Measurements from ENCODE around the gene TAAR5. TPM values are rescaled to one million over a fixed set of nuclear protein-coding genes. Genes with fewer than 3 reads are reported as not detected.

Gene TAAR5
- total RNA-seq, 1 experiment from 2014 or later: not detected

- TF ChIP-seq, protein P1, sequence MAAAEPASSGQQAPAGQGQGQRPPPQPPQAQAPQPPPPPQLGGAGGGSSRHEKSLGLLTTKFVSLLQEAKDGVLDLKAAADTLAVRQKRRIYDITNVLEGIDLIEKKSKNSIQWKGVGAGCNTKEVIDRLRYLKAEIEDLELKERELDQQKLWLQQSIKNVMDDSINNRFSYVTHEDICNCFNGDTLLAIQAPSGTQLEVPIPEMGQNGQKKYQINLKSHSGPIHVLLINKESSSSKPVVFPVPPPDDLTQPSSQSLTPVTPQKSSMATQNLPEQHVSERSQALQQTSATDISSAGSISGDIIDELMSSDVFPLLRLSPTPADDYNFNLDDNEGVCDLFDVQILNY (CRISPR knock-in tag; IDR thresholded peaks at IDR 0.05): no peak
These were observed 45.3 kb upstream of the TAAR5 start (continued) for GRCh38 chr6:132634796-132635195.

DNA sequence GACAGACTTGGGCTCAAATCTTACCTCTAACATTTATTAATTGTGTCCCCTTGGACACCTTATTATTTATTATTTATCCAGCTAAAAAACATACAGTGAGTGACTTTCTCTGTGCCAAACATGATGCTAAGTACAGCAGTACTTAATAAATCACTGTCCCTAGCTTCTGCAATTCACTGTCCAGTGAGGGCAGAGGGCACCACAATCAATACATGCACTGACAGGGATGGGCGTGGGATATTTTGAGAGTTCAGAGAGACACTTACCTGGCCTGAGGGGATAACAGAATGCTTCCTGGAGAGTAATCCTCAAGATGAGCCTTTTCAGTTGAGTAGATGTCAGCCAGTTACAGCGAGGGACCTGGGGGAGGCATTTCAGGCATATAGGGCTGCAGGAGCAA lies 43.8 kb upstream of the TAAR5 start:
- DNase-seq (ENCODE audit: low spot score) (no peak), ATAC-seq (no peak)
- Mint-ChIP-seq H3K9me3 (peaks cover 27% of the 10 kb centered on the region), H3K4me1 (peaks cover under 1% of the 10 kb centered on the region), H3K27ac (no peak overlapping the region), H3K36me3 (peaks cover 15% of the 10 kb centered on the region), H3K4me3 (no peak overlapping the region), H3K27me3 (ENCODE audit: low read depth) (peaks cover 2% of the 10 kb centered on the region)
- ChIA-PET CTCF (no interaction called here), POLR2A (no interaction called here)
- TF ChIP-seq, protein P2, sequence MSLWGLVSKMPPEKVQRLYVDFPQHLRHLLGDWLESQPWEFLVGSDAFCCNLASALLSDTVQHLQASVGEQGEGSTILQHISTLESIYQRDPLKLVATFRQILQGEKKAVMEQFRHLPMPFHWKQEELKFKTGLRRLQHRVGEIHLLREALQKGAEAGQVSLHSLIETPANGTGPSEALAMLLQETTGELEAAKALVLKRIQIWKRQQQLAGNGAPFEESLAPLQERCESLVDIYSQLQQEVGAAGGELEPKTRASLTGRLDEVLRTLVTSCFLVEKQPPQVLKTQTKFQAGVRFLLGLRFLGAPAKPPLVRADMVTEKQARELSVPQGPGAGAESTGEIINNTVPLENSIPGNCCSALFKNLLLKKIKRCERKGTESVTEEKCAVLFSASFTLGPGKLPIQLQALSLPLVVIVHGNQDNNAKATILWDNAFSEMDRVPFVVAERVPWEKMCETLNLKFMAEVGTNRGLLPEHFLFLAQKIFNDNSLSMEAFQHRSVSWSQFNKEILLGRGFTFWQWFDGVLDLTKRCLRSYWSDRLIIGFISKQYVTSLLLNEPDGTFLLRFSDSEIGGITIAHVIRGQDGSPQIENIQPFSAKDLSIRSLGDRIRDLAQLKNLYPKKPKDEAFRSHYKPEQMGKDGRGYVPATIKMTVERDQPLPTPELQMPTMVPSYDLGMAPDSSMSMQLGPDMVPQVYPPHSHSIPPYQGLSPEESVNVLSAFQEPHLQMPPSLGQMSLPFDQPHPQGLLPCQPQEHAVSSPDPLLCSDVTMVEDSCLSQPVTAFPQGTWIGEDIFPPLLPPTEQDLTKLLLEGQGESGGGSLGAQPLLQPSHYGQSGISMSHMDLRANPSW (CRISPR knock-in tag; conservative IDR thresholded peaks at IDR 0.05; ENCODE audit: low read depth): no peak
- TF ChIP-seq TP53 (CRISPR knock-in tag; IDR thresholded peaks at IDR 0.05) (no peak), ELF4 (CRISPR knock-in tag; IDR thresholded peaks at IDR 0.05; ENCODE audit: low read depth) (no peak), TCF7 (CRISPR knock-in tag; IDR thresholded peaks at IDR 0.05; ENCODE audit: low read depth) (no peak)
- TF ChIP-seq, protein P3, sequence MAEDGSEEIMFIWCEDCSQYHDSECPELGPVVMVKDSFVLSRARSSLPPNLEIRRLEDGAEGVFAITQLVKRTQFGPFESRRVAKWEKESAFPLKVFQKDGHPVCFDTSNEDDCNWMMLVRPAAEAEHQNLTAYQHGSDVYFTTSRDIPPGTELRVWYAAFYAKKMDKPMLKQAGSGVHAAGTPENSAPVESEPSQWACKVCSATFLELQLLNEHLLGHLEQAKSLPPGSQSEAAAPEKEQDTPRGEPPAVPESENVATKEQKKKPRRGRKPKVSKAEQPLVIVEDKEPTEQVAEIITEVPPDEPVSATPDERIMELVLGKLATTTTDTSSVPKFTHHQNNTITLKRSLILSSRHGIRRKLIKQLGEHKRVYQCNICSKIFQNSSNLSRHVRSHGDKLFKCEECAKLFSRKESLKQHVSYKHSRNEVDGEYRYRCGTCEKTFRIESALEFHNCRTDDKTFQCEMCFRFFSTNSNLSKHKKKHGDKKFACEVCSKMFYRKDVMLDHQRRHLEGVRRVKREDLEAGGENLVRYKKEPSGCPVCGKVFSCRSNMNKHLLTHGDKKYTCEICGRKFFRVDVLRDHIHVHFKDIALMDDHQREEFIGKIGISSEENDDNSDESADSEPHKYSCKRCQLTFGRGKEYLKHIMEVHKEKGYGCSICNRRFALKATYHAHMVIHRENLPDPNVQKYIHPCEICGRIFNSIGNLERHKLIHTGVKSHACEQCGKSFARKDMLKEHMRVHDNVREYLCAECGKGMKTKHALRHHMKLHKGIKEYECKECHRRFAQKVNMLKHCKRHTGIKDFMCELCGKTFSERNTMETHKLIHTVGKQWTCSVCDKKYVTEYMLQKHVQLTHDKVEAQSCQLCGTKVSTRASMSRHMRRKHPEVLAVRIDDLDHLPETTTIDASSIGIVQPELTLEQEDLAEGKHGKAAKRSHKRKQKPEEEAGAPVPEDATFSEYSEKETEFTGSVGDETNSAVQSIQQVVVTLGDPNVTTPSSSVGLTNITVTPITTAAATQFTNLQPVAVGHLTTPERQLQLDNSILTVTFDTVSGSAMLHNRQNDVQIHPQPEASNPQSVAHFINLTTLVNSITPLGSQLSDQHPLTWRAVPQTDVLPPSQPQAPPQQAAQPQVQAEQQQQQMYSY (CRISPR knock-in tag; IDR thresholded peaks at IDR 0.05): no peak

DNA sequence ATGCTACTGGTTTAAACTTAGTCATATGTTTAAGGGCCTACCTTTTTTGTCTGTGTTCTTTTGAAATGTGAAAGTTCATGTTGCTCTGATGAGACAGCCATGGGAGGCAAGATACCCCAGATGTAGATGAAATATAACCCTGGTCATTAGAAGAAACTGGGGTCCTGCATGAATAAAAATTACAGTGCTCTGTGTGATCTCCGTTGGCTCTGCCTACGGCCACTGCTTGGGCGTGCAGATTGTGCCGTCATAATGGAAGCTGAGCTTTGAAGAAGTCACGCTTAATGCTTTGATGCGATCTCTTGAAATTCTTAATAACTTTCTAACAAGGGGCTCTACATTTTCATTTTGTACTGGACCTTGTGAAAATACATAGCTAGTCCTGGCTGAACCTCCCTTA lies 34.6 kb upstream of the TAAR5 start, which contains the start of gene TAAR2:
TAAR2 (minus strand) TSS at position 101 of the 400 bp plus-strand sequence; CDS start at position 101, 0 bp downstream.
- Mint-ChIP-seq H3K36me3 (no peaks in the 10 kb centered on the region), H3K9me3 (peaks cover 20% of the 10 kb centered on the region), H3K27ac (no peak within 1 kb of the TSS), H3K4me1 (no peaks in the 10 kb centered on the region), H3K4me3 (no peak within 1 kb of the TSS), H3K27me3 (ENCODE audit: low read depth) (no peaks in the 10 kb centered on the region; the same call in 1 of the 2 replicates)
- POLR2A ChIA-PET: no interaction called here
- CTCF ChIA-PET: no interaction called here
- no peak for TF ChIP-seq NFYB (CRISPR knock-in tag; conservative IDR thresholded peaks at IDR 0.05; ENCODE audit: low read depth)
- TF ChIP-seq FOXJ3 (CRISPR knock-in tag; IDR thresholded peaks at IDR 0.05; ENCODE audit: borderline replicate concordance): no peak
- TF ChIP-seq ETV6 (CRISPR knock-in tag; IDR thresholded peaks at IDR 0.05): no peak
- no peak for TF ChIP-seq ZNF416 (CRISPR knock-in tag; IDR thresholded peaks at IDR 0.05)
- TF ChIP-seq, protein P4, sequence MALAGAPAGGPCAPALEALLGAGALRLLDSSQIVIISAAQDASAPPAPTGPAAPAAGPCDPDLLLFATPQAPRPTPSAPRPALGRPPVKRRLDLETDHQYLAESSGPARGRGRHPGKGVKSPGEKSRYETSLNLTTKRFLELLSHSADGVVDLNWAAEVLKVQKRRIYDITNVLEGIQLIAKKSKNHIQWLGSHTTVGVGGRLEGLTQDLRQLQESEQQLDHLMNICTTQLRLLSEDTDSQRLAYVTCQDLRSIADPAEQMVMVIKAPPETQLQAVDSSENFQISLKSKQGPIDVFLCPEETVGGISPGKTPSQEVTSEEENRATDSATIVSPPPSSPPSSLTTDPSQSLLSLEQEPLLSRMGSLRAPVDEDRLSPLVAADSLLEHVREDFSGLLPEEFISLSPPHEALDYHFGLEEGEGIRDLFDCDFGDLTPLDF (CRISPR knock-in tag; IDR thresholded peaks at IDR 0.05): no peak
- no peak for TF ChIP-seq NFE2L1 (CRISPR knock-in tag; IDR thresholded peaks at IDR 0.05)
- TF ChIP-seq ZNF396 (CRISPR knock-in tag; IDR thresholded peaks at IDR 0.05; ENCODE audit: borderline replicate concordance): no peak
- no peak for TF ChIP-seq NR2C2 (CRISPR knock-in tag; IDR thresholded peaks at IDR 0.05)
- no peak for TF ChIP-seq TEAD4 (CRISPR knock-in tag; IDR thresholded peaks at IDR 0.05)
- no peak for TF ChIP-seq E2F4 (CRISPR knock-in tag; IDR thresholded peaks at IDR 0.05; ENCODE audit: borderline replicate concordance, low read depth)
- TF ChIP-seq TP53 (CRISPR knock-in tag; IDR thresholded peaks at IDR 0.05): no peak
- no peak for DNase-seq (ENCODE audit: low spot score)
- no peak for ATAC-seq
